ENCODE data around the gene C7orf33. TPM values are rescaled to one million over a fixed set of nuclear protein-coding genes. Genes with fewer than 3 reads are reported as not detected.

C7orf33 gene
- total and polyA plus RNA-seq, 2 of the 13 experiments (the other 11 are each of a cell fraction or from before 2014, with no cell fraction given): not detected

DNA sequence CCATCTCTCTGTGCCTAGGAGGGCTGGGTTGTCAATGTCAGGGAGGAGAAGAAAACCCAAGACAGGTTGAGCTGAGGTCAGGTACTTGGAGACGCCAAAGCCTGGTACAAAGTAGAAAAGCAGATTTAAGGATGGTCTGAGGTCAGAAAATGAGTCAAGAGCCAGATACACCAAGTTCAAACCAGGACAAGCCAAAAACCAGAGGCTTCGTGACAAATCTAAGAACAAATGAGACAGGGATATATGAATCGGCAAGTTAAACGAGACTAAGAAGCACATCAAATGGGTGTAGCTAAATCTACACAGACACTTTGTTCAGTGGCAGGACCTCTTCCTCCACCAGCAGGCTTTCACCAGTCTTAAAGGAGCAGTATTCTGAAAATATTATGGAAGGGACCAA, 34.2 kb downstream of the C7orf33 start:
- WGBS (ENCODE audit: low lambda C conversion rate): 43% methylated on average over 4 of the region's 4 CpGs
- H3K9ac ChIP-seq (ENCODE audit: insufficient read depth, low read depth, low read length): no peak overlapping the region
- H3K79me2 ChIP-seq (ENCODE audit: insufficient read depth, low read length): no peaks in the 10 kb centered on the region
- no peak overlapping the region for H2AFZ ChIP-seq (ENCODE audit: low read length)
- H3K4me1 ChIP-seq (ENCODE audit: insufficient read depth, low read length): peaks cover 11% of the 10 kb centered on the region
- ChIA-PET POLR2A (no interaction called here), CTCF (ENCODE audit: low intra/inter-chr PET ratio, low total read pairs) (no interaction called here)
- intact Hi-C loops (cut with micrococcal nuclease; ENCODE audit: unreplicated experiment) (no loop called here), in situ Hi-C loops (cut with HindIII; ENCODE audit: extremely low pct_ligation_motif_present, low pct_unique_long_range_greater_than_20kb) (no loop called here)
- no peak for FAIRE-seq
- no peaks in the 10 kb centered on the region; the same call in 1 of the 2 replicates for H4K20me1 ChIP-seq (ENCODE audit: insufficient read depth, low read length)
- no peak overlapping the region for H3K4me2 ChIP-seq (ENCODE audit: low read depth, low read length)
- TF ChIP-seq ZBTB1 (CRISPR knock-in tag; IDR thresholded peaks at IDR 0.05; ENCODE audit: borderline replicate concordance) (no peak), HNRNPLL (IDR thresholded peaks at IDR 0.05; ENCODE audit: low read depth, low read length, poor library complexity, severe bottlenecking) (no peak), EHMT2 (IDR thresholded peaks at IDR 0.05; ENCODE audit: borderline replicate concordance, low read depth, low read length) (no peak), ZBTB38 (CRISPR knock-in tag; IDR thresholded peaks at IDR 0.05) (no peak), RXRB (CRISPR knock-in tag; IDR thresholded peaks at IDR 0.05; ENCODE audit: borderline replicate concordance) (no peak), MIXL1 (CRISPR knock-in tag; IDR thresholded peaks at IDR 0.05) (no peak)
- TF ChIP-seq, protein P1, sequence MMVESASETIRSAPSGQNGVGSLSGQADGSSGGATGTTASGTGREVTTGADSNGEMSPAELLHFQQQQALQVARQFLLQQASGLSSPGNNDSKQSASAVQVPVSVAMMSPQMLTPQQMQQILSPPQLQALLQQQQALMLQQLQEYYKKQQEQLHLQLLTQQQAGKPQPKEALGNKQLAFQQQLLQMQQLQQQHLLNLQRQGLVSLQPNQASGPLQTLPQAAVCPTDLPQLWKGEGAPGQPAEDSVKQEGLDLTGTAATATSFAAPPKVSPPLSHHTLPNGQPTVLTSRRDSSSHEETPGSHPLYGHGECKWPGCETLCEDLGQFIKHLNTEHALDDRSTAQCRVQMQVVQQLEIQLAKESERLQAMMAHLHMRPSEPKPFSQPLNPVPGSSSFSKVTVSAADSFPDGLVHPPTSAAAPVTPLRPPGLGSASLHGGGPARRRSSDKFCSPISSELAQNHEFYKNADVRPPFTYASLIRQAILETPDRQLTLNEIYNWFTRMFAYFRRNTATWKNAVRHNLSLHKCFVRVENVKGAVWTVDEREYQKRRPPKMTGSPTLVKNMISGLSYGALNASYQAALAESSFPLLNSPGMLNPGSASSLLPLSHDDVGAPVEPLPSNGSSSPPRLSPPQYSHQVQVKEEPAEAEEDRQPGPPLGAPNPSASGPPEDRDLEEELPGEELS (CRISPR knock-in tag; IDR thresholded peaks at IDR 0.05): no peak
- TF ChIP-seq, protein P2, sequence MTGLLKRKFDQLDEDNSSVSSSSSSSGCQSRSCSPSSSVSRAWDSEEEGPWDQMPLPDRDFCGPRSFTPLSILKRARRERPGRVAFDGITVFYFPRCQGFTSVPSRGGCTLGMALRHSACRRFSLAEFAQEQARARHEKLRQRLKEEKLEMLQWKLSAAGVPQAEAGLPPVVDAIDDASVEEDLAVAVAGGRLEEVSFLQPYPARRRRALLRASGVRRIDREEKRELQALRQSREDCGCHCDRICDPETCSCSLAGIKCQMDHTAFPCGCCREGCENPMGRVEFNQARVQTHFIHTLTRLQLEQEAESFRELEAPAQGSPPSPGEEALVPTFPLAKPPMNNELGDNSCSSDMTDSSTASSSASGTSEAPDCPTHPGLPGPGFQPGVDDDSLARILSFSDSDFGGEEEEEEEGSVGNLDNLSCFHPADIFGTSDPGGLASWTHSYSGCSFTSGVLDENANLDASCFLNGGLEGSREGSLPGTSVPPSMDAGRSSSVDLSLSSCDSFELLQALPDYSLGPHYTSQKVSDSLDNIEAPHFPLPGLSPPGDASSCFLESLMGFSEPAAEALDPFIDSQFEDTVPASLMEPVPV (CRISPR knock-in tag; IDR thresholded peaks at IDR 0.05): no peak
- peaks cover 0 to 3% of the 10 kb centered on the region in 2 experiments; a peak in 2 of 5 replicates for H3K27me3 ChIP-seq (ENCODE audit: control insufficient read depth in 1 of 2, insufficient read depth in 2 of 2, low read length in 2 of 2)
- ATAC-seq: no peak
- no peaks in the 10 kb centered on the region for H3K9me3 ChIP-seq (ENCODE audit: low read length)
- H3K36me3 ChIP-seq (replicated peaks in 1 of 2; ENCODE audit: control insufficient read depth in 1 of 2, insufficient read depth in 2 of 2, low read length in 2 of 2): no peaks in the 10 kb centered on the region
- H3K27ac ChIP-seq (ENCODE audit: extremely low read length, insufficient read depth, low read length): no peak overlapping the region
- H3K4me3 ChIP-seq (replicated peaks in 1 of 3; ENCODE audit: insufficient read depth in 1 of 3, low read depth in 2 of 3, low read length in 3 of 3): no peak overlapping the region
- no TSS peak for BruUV-seq (replicated peaks)
- DNase-seq (ENCODE audit: low spot score): no peak
